DND-41 (cell line): ENCODE data around the gene ZFTA.

Source experiments
- ATAC-seq: fragments of 200-7000 bp; cut with Tn5 transposase; 3 replicates; pipeline ENCODE4 v1.9.1; 2021; ENCODE audit warnings: low read depth; ENCODE audit not compliant: insufficient read depth
- DNase-seq: peaks from one replicate; pipeline ENCODE4 v3.0.0-alpha.2; 2020
- H2AFZ ChIP-seq: 2 replicates; pipeline ENCODE4 v1.6.0; 2012; ENCODE audit warnings: low read depth, low read length
- H3K27ac ChIP-seq: 2 replicates; pipeline ENCODE4 v1.5.1; 2012; ENCODE audit warnings: low read length, inconsistent platforms
- H3K27me3 ChIP-seq: fragments of 200-600 bp; sonication (generic); 2 replicates; pipeline ENCODE4 v1.6.0; 2012; ENCODE audit warnings: low read length, mild to moderate bottlenecking, inconsistent platforms; ENCODE audit not compliant: insufficient read depth, poor library complexity
- H3K36me3 ChIP-seq: 2 replicates; pipeline ENCODE4 v1.5.1; 2012; ENCODE audit warnings: low read length, inconsistent platforms; ENCODE audit not compliant: insufficient read depth
- H3K4me1 ChIP-seq: 2 replicates; pipeline ENCODE4 v1.5.1; 2012; ENCODE audit warnings: mild to moderate bottlenecking, low read length; ENCODE audit not compliant: insufficient read depth
- H3K4me2 ChIP-seq: 2 replicates; pipeline ENCODE4 v1.6.0; 2012; ENCODE audit warnings: mild to moderate bottlenecking, moderate library complexity, low read length, inconsistent platforms; ENCODE audit not compliant: insufficient read depth
- H3K4me3 ChIP-seq, 2 experiments: fragments of 200-600 bp in 1 of 2; shearing (Covaris generic) in 1 of 2; 2 replicates each; pipeline ENCODE4 v1.5.1; 2012 to 2016; ENCODE audit warnings: inconsistent platforms in 2 of 2, low read length in 2 of 2, mild to moderate bottlenecking in 2 of 2, low read depth in 1 of 2, moderate library complexity in 1 of 2
- H3K79me2 ChIP-seq: 2 replicates; pipeline ENCODE4 v1.6.0; 2012; ENCODE audit warnings: low read length, inconsistent platforms; ENCODE audit not compliant: insufficient read depth
- H3K9ac ChIP-seq: 2 replicates; pipeline ENCODE4 v1.6.0; 2012; ENCODE audit warnings: low read depth, mild to moderate bottlenecking, inconsistent platforms, low read length, moderate library complexity
- H3K9me3 ChIP-seq: 2 replicates; pipeline ENCODE4 v1.5.1; 2012; ENCODE audit warnings: low read length, moderate library complexity, mild to moderate bottlenecking, inconsistent platforms; ENCODE audit not compliant: insufficient read depth, severe bottlenecking
- H4K20me1 ChIP-seq: 2 replicates; pipeline ENCODE4 v1.6.0; 2012; ENCODE audit warnings: low read length; ENCODE audit not compliant: insufficient read depth
- CTCF ChIP-seq: IDR thresholded peaks from 2 replicates; pipeline ENCODE4 v1.5.1; 2012; ENCODE audit warnings: borderline replicate concordance, low read length, moderate library complexity, mild to moderate bottlenecking; ENCODE audit not compliant: poor library complexity, severe bottlenecking; ENCODE audit errors: extremely low read depth
- EZH2 ChIP-seq: IDR thresholded peaks from 3 replicates; pipeline ENCODE4 v1.6.1; 2012; ENCODE audit warnings: borderline replicate concordance, low read depth, mild to moderate bottlenecking, moderate library complexity, low read length, inconsistent platforms; ENCODE audit not compliant: severe bottlenecking

The ZFTA gene

GRCh38 chr11:63769714-63770455, 1.3 kb upstream of the ZFTA start:
- peaks cover 18% of the 10 kb centered on the region for H3K79me2 ChIP-seq
- peaks cover 36% of the 10 kb centered on the region for H3K27me3 ChIP-seq
- H3K27ac ChIP-seq, result no peak overlapping the region
- H4K20me1 ChIP-seq, result peaks cover 27% of the 10 kb centered on the region
- H3K4me3 ChIP-seq, result peak overlapping the region; percentile 62 to 67; a peak in 3 of 4 replicates
- H3K36me3 ChIP-seq, result peaks cover 11% of the 10 kb centered on the region
- H3K4me1 ChIP-seq, result peaks cover 40% of the 10 kb centered on the region
- TF ChIP-seq EZH2, result peak; percentile 88
- no peak for TF ChIP-seq CTCF
- DNase-seq, result peak; percentile 74
- H3K9ac ChIP-seq, result peak overlapping the region; percentile 71
- H3K9me3 ChIP-seq, result no peaks in the 10 kb centered on the region
- H3K4me2 ChIP-seq, result peak overlapping the region; percentile 82
- ATAC-seq, result peak; percentile 57
- peak overlapping the region; percentile 91 for H2AFZ ChIP-seq

GRCh38 chr11:63769042-63769713, 603 bp upstream of the ZFTA start:
- peaks cover 40% of the 10 kb centered on the region for H3K4me1 ChIP-seq
- peaks cover 27% of the 10 kb centered on the region for H4K20me1 ChIP-seq
- H3K4me2 ChIP-seq, result peak overlapping the region; percentile 82
- DNase-seq, result peak; percentile 59
- no peaks in the 10 kb centered on the region for H3K9me3 ChIP-seq
- H3K4me3 ChIP-seq, result peak overlapping the region; percentile 62 to 67; a peak in 3 of 4 replicates
- TF ChIP-seq EZH2, result no peak
- TF ChIP-seq CTCF, result peak; percentile 0
- H3K27me3 ChIP-seq, result peaks cover 36% of the 10 kb centered on the region
- peaks cover 17% of the 10 kb centered on the region for H3K36me3 ChIP-seq
- ATAC-seq, result peak; percentile 56
- H3K79me2 ChIP-seq, result peaks cover 18% of the 10 kb centered on the region
- H2AFZ ChIP-seq, result peak overlapping the region; percentile 91
- H3K27ac ChIP-seq, result 0 out of 2 replicates have a peak overlapping the region, but pooled peaks have one; percentile 20
- H3K9ac ChIP-seq, result peak overlapping the region; percentile 71

- Histone ChIP-seq H3K79me2 (peaks cover 18% of the 10 kb centered on the region), H3K9me3 (no peaks in the 10 kb centered on the region), H2AFZ (peak overlapping the region; percentile 91), H3K9ac (peak overlapping the region; percentile 71), H3K27ac (peak overlapping the region; percentile 57), H3K36me3 (peaks cover 22% of the 10 kb centered on the region), H3K4me3 (peak overlapping the region; percentile 38 to 67), H3K4me1 (peaks cover 40% of the 10 kb centered on the region), H3K4me2 (peak overlapping the region; percentile 82), H3K27me3 (peaks cover 31% of the 10 kb centered on the region), H4K20me1 (peaks cover 27% of the 10 kb centered on the region)
- TF ChIP-seq EZH2 (no peak), CTCF (no peak)
- ATAC-seq (peak; percentile 37), DNase-seq (peak; percentile 64)
These were observed 874 bp downstream of the ZFTA start for GRCh38 chr11:63767565-63768236.
